Measurements from ENCODE around the gene DNAJC6.

DNA sequence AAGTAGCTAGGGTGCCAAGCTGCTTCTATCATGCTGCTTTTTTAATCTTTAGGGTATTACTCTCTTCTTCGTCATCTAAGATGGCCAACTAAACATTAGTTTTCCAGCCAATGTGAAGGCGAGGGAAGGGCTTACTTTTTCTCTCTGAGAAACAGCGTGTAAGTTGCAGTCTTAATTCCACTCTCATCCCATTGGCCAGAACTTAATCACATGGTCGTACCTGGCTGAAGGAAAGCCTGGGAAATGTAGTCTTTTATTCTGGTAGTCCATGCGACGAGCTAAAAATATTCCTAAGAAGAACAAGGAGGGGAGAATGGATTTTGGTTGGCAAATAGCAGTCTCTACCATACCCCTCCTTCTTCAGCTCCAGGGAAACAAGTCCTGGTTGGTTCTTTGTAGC is 21.5 kb downstream of the DNAJC6 start:
- no peak for TF ChIP-seq NRF1 (IDR thresholded peaks at IDR 0.05; ENCODE audit: low read depth, low read length)
- TF ChIP-seq, protein P1, sequence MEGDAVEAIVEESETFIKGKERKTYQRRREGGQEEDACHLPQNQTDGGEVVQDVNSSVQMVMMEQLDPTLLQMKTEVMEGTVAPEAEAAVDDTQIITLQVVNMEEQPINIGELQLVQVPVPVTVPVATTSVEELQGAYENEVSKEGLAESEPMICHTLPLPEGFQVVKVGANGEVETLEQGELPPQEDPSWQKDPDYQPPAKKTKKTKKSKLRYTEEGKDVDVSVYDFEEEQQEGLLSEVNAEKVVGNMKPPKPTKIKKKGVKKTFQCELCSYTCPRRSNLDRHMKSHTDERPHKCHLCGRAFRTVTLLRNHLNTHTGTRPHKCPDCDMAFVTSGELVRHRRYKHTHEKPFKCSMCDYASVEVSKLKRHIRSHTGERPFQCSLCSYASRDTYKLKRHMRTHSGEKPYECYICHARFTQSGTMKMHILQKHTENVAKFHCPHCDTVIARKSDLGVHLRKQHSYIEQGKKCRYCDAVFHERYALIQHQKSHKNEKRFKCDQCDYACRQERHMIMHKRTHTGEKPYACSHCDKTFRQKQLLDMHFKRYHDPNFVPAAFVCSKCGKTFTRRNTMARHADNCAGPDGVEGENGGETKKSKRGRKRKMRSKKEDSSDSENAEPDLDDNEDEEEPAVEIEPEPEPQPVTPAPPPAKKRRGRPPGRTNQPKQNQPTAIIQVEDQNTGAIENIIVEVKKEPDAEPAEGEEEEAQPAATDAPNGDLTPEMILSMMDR (IDR thresholded peaks at IDR 0.05), result no peak
